Fibroblast of lung (primary cell): ENCODE results near the gene TRIM62.

Experiments used
- CTCF ChIP-seq, 2 donors: IDR thresholded peaks in 1 of 2; conservative IDR thresholded peaks in 1 of 2; 1 replicate in 1 of 2; 2 replicates in 1 of 2; pipeline ENCODE4 v1.5.1; 2011 to 2012; ENCODE audit warnings: low read length in 2 of 2, control low read depth in 1 of 2, inconsistent platforms in 1 of 2, low read depth in 1 of 2, mild to moderate bottlenecking in 1 of 2
- EZH2 ChIP-seq: IDR thresholded peaks from 2 replicates; pipeline ENCODE4 v1.5.1; 2012; ENCODE audit warnings: low read length, control low read depth, mild to moderate bottlenecking; ENCODE audit errors: missing control alignments

- no peak for TF ChIP-seq CTCF (conservative IDR thresholded peaks at IDR 0.05 in 1 of 2, IDR thresholded peaks at IDR 0.05 in 1 of 2; ENCODE audit: low read depth in 1 of 2, low read length in 2 of 2)
- no peak for TF ChIP-seq EZH2
Observed at GRCh38 chr1:33225586-33225985, 43.7 kb upstream of the TRIM62 start.
